Activated naive CD4-positive, alpha-beta T cell treated with anti-CD3 and anti-CD28 coated beads, Interleukin-2, amount 10 ng/mL, durations not matched to agents 7 days and 5 days (primary cell): ENCODE measurements around the gene MIB1.
"Not testable (repeated sequence)": the region's sequence is repeated elsewhere in the genome, so short reads cannot be mapped to it uniquely, and the experiment has no call there.

Experiments used
- CTCF ChIA-PET: fragments of 350-600 bp; sonication (Branson Sonifier 250); formaldehyde crosslinking; loops from one replicate; lab custom pipeline; 2021; ENCODE audit warnings: antibody characterized with exemption; lab: Charles Lee
- DNase-seq: peaks from one replicate; pipeline ENCODE4 v3.0.0-alpha.2; 2020
- H3K27ac Mint-ChIP-seq: one replicate; pipeline ENCODE4 v1.8.0; 2021; ENCODE audit warnings: mild to moderate bottlenecking, moderate library complexity, mixed read lengths
- H3K27me3 Mint-ChIP-seq: one replicate; pipeline ENCODE4 v1.8.0; 2021; ENCODE audit warnings: mild to moderate bottlenecking, mixed read lengths
- H3K36me3 Mint-ChIP-seq: one replicate; pipeline ENCODE4 v1.8.0; 2021; ENCODE audit warnings: mixed read lengths
- H3K4me1 Mint-ChIP-seq: one replicate; pipeline ENCODE4 v1.8.0; 2021; ENCODE audit warnings: mixed read lengths
- H3K4me3 Mint-ChIP-seq: one replicate; pipeline ENCODE4 v1.8.0; 2021; ENCODE audit warnings: mild to moderate bottlenecking, moderate library complexity, mixed read lengths
- H3K9me3 Mint-ChIP-seq: one replicate; pipeline ENCODE4 v1.8.0; 2021; ENCODE audit warnings: mixed read lengths

MIB1 gene

DNA sequence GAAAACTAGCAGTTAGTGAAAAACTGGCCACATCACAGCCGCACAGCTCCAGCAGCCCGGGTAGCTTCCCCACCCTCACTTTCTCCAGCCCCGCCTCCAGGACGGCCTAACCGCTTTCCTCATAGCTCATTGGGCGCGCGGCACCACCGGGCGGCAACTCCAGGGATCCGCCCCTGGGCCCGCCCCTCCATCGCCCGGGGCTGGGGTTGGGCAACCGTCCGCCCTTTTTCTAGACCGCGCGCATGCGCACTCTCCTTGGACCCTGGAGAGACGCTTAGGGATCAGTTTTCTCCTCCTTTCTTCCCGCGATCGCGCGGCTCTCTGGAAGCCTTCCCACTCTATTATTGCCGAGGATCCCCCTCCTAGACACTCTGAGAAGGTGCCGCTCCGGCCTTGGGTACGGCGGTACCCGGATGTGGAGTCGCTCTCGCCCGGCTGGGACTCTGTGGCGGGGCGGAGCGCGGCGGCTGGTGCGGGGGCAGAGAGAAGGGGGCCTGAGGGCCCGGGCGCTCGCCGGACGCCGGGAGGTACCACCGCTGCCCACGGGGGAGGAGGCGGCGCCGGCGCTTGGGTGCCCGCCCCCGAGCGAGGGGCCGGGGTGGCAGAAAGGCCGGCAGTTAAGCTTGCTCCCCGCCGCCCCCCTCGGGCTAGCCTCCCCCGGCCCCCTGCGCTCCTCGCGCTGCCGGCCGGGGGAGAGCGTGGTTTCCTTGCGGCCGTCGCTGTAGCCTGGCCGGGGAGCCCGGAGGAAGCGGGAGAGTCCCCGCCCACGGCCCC is at the start of gene MIB1:
TSS of gene MIB1 (plus strand) at position 255 of the 774 bp plus-strand sequence. CDS start 792 bp downstream, outside the sequence.
- Mint-ChIP-seq H3K9me3 (peaks cover 17% of the 10 kb centered on the region), H3K4me1 (peaks cover 51% of the 10 kb centered on the region), H3K27me3 (peaks cover 15% of the 10 kb centered on the region), H3K27ac (peak within 1 kb of the TSS; percentile 96), H3K36me3 (peaks cover 15% of the 10 kb centered on the region), H3K4me3 (peak within 1 kb of the TSS; percentile 91)
- DNase-seq, result peak; percentile 98
- CTCF ChIA-PET, result interaction anchor here (0.8 kb wide), 1 partner anchor 140 kb away, joined by 3 read pairs; no protein-coding TSS in a partner anchor

GRCh38 chr18:21693322-21693721 is 47.3 kb upstream of the MIB1 start:
- H3K36me3 Mint-ChIP-seq, result peaks cover 57% of the 10 kb centered on the region
- no peaks in the 10 kb centered on the region for H3K27me3 Mint-ChIP-seq
- H3K27ac Mint-ChIP-seq, result no peak overlapping the region
- H3K4me1 Mint-ChIP-seq, result peaks cover 10% of the 10 kb centered on the region
- peaks cover 4% of the 10 kb centered on the region for H3K9me3 Mint-ChIP-seq
- CTCF ChIA-PET, result no interaction called here
- no peak overlapping the region for H3K4me3 Mint-ChIP-seq
- DNase-seq, result no peak

DNA sequence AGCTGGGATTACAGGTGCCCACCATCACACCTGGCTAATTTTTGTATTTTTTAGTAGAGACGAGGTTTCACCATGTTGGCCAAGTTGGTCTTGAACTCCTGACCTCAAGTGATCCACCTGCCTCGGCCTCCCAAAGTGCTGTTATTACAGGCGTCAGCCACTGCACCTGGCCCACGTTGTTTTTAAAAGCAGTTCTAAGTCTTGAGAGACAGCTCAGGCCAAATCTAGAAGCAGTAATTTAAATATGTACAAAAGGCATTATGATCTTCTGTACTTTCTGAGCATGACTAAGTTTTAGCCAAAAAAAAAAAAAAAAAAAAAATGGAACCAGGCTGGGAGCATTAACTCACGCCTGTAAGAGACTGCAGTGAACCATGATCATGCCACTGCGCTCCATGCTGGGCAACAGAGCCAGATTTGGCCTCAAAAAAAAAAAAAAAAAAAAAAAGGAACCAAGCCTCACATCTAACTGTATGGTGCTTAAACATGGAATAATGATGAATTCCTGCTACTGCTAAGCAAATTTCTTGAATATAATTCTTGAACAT is 40.0 kb upstream of the MIB1 start:
- Mint-ChIP-seq H3K4me3 (no peak overlapping the region), H3K4me1 (peaks cover 37% of the 10 kb centered on the region), H3K27me3 (no peaks in the 10 kb centered on the region), H3K27ac (no peak overlapping the region), H3K36me3 (peaks cover 52% of the 10 kb centered on the region), H3K9me3 (no peaks in the 10 kb centered on the region)
- DNase-seq, result no peak
- CTCF ChIA-PET, result no interaction called here

GRCh38 chr18:21701621-21702020 is 39.0 kb upstream of the MIB1 start:
- no peaks in the 10 kb centered on the region for H3K27me3 Mint-ChIP-seq
- H3K27ac Mint-ChIP-seq, result no peak overlapping the region
- H3K4me3 Mint-ChIP-seq, result no peak overlapping the region
- H3K4me1 Mint-ChIP-seq, result peaks cover 41% of the 10 kb centered on the region
- no peaks in the 10 kb centered on the region for H3K9me3 Mint-ChIP-seq
- peaks cover 50% of the 10 kb centered on the region for H3K36me3 Mint-ChIP-seq
- CTCF ChIA-PET, result no interaction called here
- no peak for DNase-seq

- Mint-ChIP-seq H3K9me3 (no peaks in the 10 kb centered on the region), H3K27ac (peak overlapping the region; percentile 98), H3K4me1 (peaks cover 48% of the 10 kb centered on the region), H3K27me3 (no peaks in the 10 kb centered on the region), H3K4me3 (peak overlapping the region; percentile 94), H3K36me3 (peaks cover 51% of the 10 kb centered on the region)
- CTCF ChIA-PET, result no interaction called here
- no peak for DNase-seq
These were observed 38.0 kb upstream of the MIB1 start for GRCh38 chr18:21702602-21703001.

DNA sequence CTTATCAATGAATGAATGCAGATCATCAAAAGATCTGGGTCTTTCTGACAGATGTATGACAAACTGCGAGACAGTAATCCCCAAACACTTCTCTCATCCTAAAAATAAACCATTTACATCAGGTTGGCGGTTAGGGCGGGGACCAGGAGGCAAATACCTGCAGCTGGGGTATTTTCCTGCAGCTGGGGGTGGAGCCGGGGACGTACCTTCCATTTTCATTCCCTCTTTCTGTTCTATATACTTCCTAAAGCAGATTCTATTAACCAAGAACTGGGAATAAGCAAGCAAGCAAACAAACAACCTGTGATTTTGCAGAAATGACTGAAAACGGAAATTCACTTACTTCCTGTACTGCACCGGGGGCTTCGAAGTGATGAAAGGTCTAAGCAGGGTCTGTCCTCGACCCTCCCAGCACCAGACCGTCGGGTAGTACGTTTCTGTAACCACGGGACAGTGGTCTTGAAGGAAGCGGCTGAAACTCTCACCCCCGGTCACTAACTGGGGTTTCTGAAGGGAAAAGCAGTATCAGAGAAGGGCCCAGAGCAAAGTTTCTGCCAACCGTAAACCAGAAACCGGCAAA is 37.3 kb upstream of the MIB1 start:
- H3K36me3 Mint-ChIP-seq, result peaks cover 46% of the 10 kb centered on the region
- H3K9me3 Mint-ChIP-seq, result no peaks in the 10 kb centered on the region
- H3K27me3 Mint-ChIP-seq, result no peaks in the 10 kb centered on the region
- DNase-seq, result peak; percentile 63
- H3K4me1 Mint-ChIP-seq, result peaks cover 48% of the 10 kb centered on the region
- peak overlapping the region; percentile 98 for H3K27ac Mint-ChIP-seq
- CTCF ChIA-PET, result interaction anchor here (1.7 kb wide), 1 partner anchor 102 kb away, joined by 3 read pairs; no protein-coding TSS in a partner anchor
- peak overlapping the region; percentile 94 for H3K4me3 Mint-ChIP-seq

DNA sequence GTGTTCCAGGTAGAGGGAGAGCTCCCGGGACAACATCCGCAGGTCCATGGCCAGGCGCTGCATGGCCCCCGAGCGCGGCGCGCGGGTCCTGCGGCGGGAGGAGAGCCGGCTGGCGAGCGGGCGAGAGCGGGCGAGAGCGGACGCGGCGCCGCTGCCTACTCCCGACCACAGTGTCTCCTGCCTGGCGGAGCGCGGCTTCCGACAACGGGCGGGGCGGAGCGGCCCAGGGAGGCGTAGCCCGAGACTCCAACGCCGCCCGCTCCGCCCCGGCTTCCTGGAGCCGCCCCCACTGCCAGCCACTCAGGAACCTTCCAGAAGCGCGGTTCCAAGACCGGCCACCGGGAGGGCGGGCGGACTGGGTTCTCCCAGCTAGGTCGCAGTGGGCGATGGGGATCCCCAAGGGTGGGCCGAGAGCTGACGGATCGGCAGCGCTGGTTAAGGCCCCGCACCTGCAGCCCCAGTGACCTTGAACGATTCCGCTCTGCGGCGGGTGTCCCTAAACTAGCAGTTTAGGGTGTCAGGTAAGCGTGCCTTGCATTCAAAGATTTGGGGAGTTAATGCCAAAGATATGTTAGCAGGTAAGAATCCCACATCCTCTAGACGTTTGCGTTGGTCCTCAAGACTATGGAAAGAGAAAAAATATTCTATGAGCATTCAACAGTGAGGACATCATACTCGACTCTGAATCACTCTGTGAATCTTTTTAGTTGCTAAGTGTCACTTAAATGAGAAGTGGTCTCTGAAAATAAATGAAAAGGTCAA is 35.8 kb upstream of the MIB1 start, which contains the start of gene ABHD3:
TSS of gene ABHD3 (minus strand) at position 172 of the 762 bp plus-strand sequence. CDS start at position 63, 109 bp downstream.
- Mint-ChIP-seq H3K27me3 (no peaks in the 10 kb centered on the region), H3K4me3 (peak within 1 kb of the TSS; percentile 94), H3K27ac (peak within 1 kb of the TSS; percentile 98), H3K4me1 (peaks cover 52% of the 10 kb centered on the region), H3K36me3 (peaks cover 37% of the 10 kb centered on the region), H3K9me3 (no peaks in the 10 kb centered on the region)
- DNase-seq, result peak; percentile 96
- CTCF ChIA-PET, result interaction anchor here (1.2 to 1.7 kb wide), 2 partner anchors 37 to 104 kb away, joined by 3 to 4 read pairs; no protein-coding TSS in a partner anchor

DNA sequence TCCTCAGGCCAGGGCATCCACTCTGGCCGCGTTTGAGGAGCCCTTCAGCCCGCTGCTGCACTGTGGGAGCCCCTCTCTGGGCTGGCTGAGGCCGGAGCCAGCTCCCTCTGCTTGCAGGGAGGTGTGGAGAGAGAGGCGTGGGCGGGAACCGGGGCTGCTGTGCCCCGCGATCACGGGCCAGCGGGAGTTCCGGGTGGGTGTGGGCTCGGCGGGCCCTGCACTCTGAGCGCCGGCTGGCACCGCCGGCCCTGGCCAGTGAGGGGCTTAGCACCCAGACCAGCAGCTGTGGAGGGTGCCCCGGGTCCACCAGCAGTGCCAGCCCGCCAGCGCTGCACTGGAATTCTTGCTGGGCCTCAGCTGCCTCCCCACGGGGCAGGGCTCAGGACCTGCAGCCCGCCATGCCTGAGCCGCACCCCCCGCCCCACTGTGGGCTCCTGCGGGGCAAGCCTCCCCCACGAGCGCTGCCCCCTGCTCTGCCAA is 34.2 kb upstream of the MIB1 start:
- CTCF ChIA-PET, result interaction anchor here (0.9 kb wide), 1 partner anchor 26 kb away, joined by 3 read pairs; no protein-coding TSS in a partner anchor
- Mint-ChIP-seq H3K27me3 (no peaks in the 10 kb centered on the region), H3K27ac (no peak overlapping the region), H3K4me1 (peaks cover 47% of the 10 kb centered on the region), H3K9me3 (no peaks in the 10 kb centered on the region), H3K4me3 (no peak overlapping the region), H3K36me3 (peaks cover 27% of the 10 kb centered on the region)
- DNase-seq, result no peak

- not testable (repeated sequence) for DNase-seq, H3K9me3 Mint-ChIP-seq, H3K27ac Mint-ChIP-seq, H3K4me3 Mint-ChIP-seq, H3K27me3 Mint-ChIP-seq
- peaks cover 41% of the 10 kb centered on the region for H3K4me1 Mint-ChIP-seq
- H3K36me3 Mint-ChIP-seq, result peaks cover 22% of the 10 kb centered on the region
- CTCF ChIA-PET, result interaction anchor here (0.9 kb wide), 1 partner anchor 25 kb away, joined by 3 read pairs; no protein-coding TSS in a partner anchor
These were observed 33.5 kb upstream of the MIB1 start for GRCh38 chr18:21707130-21707529.

- CTCF ChIA-PET, result no interaction called here
These were observed 26.1 kb upstream of the MIB1 start for GRCh38 chr18:21714474-21714873.

GRCh38 chr18:21722687-21723086 is 17.9 kb upstream of the MIB1 start:
- DNase-seq, result no peak

More at GRCh38 chr18:21714474-21714873, 26.1 kb upstream of the MIB1 start:
- H3K27ac Mint-ChIP-seq, result no peak overlapping the region
- H3K4me1 Mint-ChIP-seq, result peaks cover 3% of the 10 kb centered on the region
- H3K36me3 Mint-ChIP-seq, result no peaks in the 10 kb centered on the region
- DNase-seq, result no peak
- peaks cover 17% of the 10 kb centered on the region for H3K27me3 Mint-ChIP-seq
- H3K9me3 Mint-ChIP-seq, result peaks cover 4% of the 10 kb centered on the region
- H3K4me3 Mint-ChIP-seq, result no peak overlapping the region

DNA sequence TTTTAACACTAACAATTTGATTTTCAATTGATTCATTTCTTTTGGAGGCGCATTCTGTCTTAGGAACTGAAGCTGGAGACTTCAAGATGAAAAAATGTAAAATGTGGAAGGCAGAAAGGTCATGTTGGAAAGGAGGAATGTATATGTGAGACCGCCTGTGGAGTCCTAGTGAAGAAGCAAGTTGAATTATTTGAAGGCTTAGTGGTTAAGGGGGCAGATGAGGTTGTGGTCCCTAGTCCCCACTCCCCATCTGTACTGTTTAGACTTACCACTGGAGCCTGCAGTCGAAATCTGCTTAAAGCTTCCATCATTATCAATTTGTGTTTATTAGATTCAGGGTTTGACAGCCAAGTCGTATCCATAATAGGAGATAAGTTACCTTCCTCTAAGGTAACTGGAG is 15.4 kb upstream of the MIB1 start:
- DNase-seq, result no peak
- CTCF ChIA-PET, result no interaction called here
- Mint-ChIP-seq H3K27ac (no peak overlapping the region), H3K36me3 (no peaks in the 10 kb centered on the region), H3K4me1 (peaks cover 3% of the 10 kb centered on the region), H3K4me3 (no peak overlapping the region), H3K9me3 (no peaks in the 10 kb centered on the region), H3K27me3 (peaks cover 3% of the 10 kb centered on the region)

More at GRCh38 chr18:21722687-21723086, 17.9 kb upstream of the MIB1 start:
- peaks cover 2% of the 10 kb centered on the region for H3K9me3 Mint-ChIP-seq
- H3K27me3 Mint-ChIP-seq, result peaks cover 7% of the 10 kb centered on the region
- peaks cover 3% of the 10 kb centered on the region for H3K4me1 Mint-ChIP-seq
- H3K27ac Mint-ChIP-seq, result no peak overlapping the region
- H3K36me3 Mint-ChIP-seq, result no peaks in the 10 kb centered on the region
- no peak overlapping the region for H3K4me3 Mint-ChIP-seq
- CTCF ChIA-PET, result no interaction called here

DNA sequence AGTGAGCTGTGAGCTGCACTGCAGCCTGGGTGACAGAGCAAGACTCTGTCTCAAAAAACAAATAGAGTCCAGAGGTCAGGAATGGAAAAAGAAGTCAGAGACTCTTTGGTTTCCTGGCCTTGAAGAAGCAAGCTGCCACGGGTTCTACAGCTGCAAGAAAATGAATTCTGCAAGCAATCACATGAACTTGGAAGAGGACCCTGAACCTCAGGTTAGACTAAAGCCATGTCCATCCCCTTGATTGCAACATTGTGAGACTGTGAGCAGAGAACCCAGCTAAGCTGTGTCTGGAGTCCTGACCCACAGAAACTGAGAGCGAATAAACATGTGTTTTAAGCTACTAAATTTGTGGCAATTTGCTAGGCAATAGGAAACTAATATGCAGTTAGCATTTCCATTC is 12.9 kb upstream of the MIB1 start:
- Mint-ChIP-seq H3K27ac (no peak overlapping the region), H3K4me1 (peaks cover 3% of the 10 kb centered on the region), H3K9me3 (no peaks in the 10 kb centered on the region), H3K36me3 (no peaks in the 10 kb centered on the region), H3K27me3 (no peaks in the 10 kb centered on the region), H3K4me3 (no peak overlapping the region)
- CTCF ChIA-PET, result no interaction called here
- no peak for DNase-seq
